ENCODE results near the gene PLCB4.

The PLCB4 gene

DNA sequence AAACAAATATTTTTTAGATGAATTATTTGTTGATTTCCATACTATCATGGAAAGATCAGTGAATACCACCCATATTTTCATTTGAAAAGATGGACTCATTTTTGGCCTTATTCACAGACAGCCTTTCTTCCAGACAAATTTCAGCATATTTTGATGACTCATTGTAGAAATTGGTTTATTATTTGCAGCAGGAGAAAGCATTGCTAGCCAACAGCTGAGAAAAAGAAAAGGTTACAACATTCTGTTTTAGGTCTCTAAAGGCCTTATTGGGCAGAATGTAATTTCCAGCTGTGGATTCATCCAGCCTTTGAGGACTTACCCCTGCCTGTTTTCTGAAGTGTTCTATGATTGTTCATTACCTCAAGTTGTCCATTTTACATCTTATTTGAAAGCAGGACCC is 201.9 kb downstream of the PLCB4 start:
- DNase-seq (ENCODE audit: low spot score): no peak

DNA sequence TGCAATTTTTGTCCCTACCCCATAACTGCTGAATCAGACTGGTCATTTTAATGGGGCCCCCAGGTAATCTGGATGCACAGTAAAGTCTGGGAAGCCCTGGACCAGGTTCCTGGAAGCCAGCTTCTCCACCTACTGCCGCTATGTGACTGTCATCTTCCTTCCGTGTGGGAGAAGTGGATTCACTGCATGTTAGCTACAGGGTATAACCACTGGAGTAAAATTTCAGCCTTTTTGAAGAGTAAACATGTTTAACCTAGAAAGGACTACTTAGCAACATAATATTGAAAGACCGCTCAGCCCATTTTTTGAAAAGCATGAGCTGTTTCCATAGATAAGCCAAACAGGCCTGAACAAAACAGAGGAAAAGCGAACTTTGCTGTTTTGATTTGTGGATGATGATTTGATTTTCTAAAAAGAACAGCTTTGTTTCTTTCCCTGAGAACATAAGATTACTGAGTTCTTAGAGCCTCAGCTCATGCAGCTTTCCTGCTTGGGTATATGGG is 208.1 kb downstream of the PLCB4 start:
- DNase-seq (ENCODE audit: low spot score): no peak

DNA sequence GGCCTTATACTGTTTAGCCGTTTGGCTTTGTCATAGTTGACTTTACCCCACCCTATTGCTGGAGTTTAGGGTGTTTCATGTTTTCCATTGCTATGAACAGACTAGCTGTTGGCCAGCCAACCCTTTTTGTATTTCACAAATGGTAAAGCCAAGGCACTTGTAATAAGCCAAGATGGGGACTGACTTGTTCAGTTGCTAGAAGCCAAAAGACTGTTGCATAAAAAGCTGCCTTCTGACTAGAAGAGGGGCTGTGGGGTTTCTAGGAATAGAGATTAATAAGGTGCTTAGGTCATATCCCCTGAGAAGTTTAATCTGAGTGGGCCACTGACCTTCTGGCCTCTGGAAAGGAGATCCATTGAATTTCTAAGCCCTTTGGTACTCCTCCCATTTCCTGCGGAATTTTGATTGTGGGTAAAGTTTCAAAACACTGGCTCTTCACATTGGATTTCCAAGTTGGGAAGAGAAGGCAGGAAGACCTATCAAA is 211.1 kb downstream of the PLCB4 start:
- DNase-seq (ENCODE audit: low spot score): no peak

DNA sequence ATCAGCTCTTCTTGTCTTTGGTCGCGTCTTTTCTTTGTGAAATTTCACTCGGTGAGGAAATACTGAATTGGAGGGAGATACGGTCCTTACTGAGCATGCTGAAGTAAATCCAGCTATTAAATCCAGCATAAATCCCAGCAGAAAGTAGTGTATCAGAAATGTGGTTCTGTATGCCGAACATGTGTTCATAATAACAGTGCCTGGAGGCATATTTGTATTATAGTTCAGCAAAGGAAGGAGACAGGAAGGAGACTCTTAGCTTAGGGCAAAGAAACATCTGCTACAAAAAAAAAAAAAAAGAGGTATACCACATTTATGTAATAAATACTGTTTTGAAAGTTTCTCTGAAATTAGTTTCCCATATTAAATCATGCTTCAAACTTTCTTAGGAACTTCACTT is 211.8 kb downstream of the PLCB4 start:
- DNase-seq (ENCODE audit: low spot score): no peak

DNA sequence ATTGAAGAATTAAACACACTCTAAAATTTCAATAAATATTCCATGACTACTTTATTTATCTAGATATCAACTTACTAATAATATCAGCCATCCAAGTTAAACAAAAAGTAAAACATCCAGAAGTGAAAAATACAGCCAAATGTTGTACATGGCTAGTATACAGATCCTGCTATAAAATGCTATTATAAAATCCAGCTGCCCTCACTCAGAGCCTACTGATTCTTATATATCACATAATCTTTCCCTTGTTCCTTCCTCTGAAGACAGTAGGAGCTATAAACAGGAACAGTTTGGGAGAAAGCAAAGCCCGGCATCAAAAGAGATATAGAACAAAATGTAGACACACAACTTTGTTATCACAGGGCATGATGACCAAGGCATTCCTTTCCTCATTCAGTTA is 212.9 kb downstream of the PLCB4 start:
- DNase-seq (ENCODE audit: low spot score): no peak

DNA sequence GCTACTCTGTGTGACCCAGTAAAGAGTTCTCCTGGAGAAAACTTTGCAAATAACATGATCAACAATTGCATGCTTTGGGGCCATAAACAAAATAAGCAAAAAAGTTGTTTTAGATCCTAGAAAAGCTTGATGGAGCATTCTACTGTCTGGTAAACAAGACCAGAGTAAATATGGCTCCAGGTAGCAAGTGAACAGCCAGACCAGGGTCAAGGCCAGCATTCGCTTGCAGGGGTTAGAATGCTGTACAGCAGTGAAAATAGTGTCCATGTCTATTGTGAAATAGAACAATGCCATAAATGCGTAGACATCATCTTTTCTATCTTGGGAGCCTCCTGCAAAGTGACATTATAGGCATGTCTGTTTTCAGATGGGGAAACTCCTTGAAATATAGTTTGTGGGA is 216.7 kb downstream of the PLCB4 start:
- no peak for DNase-seq (ENCODE audit: low spot score)

DNA sequence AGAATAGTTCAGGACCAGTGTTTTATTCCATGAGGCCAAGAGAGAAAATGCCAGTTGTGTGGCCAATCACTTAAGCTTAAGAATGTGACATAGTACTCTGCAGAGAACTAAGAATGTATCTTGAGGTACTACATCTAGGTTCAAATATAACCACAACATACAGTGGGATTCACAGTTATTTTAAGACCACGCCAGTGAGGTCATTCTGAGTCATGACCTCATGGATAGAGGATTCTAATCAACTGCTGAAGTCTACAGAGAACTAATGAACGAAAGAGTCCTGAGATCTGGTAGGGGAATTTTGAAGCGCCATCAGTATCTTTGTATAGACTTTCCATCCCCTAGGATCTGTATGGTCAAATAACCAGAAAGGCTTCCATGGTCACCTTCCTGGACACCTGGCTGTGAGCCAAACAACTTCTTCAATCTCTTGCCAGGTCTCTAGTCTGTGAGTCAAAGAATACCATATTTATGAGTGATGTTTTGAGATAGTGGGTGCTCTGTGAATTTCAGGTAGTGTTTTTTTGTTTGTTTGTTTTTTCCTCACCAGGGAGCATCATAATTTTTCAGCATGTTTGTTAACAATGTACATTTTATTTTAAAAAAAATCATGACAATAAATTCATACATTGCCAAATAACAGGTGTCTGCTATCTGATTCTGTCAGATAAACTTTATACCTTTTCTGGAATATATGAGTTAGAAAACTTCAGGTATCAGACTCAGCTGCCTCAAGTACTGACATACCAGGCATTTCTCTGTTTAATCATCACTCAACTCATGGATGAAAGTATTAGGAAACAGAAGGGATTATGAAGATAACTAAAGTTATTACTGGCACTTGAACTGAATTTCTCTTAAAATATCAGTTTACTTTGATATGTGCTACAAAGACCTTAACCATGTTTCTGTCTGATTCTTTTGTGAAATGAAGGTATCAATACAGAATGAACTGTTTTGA is 217.9 kb downstream of the PLCB4 start:
- DNase-seq (ENCODE audit: low spot score): no peak

DNA sequence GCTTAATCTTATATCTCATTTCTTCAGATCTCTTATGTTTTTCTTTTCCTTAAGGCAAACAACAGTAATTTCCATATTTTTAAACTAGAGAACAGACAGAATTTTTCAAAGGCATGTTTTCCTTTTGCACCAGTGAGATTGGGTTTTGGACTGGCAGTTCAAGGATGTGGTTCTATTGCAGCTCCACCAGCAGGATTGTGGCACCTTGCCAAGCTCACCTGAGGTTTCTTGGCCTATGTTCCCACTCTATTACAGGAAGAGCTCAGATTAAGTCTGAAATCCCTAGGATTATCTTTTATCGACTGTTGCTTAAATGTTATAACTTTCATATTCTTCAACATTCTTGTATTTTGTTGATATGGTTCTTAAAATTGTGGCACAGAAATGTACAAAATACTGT is 218.9 kb downstream of the PLCB4 start:
- no peak for DNase-seq (ENCODE audit: low spot score)

DNA sequence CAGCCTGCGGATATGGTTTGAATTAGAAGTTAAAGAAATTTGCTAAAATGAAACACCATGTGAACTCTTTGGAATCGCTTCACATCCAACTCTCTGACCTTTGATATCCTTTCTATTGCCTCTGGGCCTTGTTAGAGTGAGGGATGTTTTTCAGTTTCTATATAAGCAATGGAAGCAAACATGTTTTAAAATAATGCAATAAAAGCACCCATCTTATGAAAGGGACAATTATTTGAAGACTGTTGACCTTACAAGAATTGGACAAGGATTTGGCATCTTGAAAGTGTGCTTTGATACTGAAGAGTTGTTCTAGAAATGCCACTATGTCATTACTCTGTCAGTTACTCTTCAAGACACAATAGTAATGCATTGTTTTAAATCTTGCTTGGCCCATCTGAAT is 221.4 kb downstream of the PLCB4 start:
- DNase-seq (ENCODE audit: low spot score): no peak

DNA sequence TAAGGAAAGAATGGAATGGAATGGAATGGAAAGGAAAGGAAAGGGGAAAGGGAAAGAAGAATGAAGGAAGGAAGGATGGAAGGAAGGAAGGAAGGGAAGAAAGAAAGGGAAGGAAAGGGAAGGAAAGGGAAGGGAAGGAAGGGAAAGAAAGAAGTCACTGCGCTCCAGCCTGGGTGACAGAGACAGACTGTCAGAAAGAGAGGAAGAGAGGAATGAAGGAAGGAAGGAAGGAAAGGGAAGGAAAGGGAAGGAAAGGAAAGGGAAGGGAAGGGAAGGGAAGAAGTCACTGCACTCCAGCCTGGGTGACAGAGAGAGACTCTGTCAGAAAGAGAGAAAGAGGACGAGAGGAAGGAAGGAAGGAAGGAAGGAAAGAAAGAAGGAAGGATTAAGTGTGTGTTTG is 224.3 kb downstream of the PLCB4 start:
- no peak for DNase-seq (ENCODE audit: low spot score)

DNA sequence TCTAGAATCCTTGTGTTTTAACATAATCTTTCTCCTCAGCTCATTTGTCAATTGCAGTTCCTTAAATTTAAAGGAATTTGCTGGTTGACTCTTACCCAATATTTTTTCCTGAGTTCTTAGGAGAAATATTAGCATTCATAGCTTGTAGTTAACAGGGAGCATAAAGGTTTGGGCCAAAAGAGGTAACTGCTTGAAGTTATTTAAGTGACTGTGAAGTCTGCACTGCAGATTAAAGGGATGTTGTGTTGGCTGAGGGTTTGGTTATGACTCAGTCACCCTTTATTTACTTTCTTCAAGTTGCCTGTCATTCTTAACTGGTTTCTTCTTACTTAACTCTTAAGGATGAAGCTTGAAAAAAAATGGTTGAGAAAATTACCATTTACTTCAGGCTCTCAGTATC is 225.2 kb downstream of the PLCB4 start:
- DNase-seq (ENCODE audit: low spot score): no peak

DNA sequence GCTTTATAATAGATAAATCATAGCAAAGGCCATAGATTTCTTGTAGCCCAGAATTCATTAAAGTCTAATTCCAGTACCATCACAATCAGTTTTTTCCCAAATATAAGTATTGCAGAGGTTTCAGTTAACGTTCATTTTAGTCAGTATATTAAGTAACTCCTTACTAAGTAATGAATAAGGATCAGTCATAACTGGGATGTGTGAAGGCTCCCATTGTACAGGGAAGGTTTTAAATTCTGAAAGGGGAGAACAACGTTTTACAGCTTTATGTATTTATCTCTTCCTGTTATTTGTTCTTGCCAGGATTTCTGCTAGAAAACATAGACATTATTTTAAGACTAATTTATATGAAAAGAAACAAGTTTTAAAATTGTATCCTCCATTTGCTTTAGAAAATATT is 230.0 kb downstream of the PLCB4 start:
- DNase-seq (ENCODE audit: low spot score): no peak

DNA sequence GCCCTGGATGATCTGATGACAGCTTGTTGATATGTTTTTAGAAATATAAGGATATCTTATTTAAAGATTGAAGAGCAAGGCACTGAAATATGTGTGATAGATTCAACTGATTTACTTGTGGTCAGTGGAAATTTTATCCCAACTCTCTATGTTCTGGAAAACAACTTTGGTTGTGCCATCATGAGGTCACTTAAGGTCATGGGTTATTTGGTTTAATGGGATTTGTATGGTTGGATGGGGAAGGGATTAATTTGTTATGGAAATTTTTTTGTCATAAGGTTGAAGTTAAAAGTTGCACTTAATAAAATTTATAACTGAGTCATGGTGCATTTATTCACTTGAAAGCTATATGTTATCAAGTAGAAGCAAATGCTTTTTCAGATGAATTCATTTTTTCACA is 231.2 kb downstream of the PLCB4 start:
- no peak for DNase-seq (ENCODE audit: low spot score)

DNA sequence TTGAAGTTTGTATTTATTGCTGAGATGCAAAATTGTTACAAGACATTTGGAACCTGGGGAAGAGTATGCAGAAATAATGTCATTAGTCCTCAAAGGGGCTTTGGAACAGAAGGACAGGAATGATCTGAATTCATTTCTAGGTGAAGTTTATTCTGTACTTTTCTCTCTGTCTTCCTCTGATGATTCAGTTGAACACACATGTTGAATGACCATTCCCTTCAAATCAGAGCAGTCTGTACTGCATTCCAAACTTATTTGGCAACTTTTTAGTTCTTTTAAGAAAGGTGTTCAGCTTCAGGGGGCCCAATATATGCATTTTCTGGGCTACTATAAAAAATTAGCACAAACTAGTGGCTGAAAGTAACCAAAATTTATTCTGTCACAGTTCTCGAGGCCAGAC is 231.6 kb downstream of the PLCB4 start:
- DNase-seq (ENCODE audit: low spot score): no peak

DNA sequence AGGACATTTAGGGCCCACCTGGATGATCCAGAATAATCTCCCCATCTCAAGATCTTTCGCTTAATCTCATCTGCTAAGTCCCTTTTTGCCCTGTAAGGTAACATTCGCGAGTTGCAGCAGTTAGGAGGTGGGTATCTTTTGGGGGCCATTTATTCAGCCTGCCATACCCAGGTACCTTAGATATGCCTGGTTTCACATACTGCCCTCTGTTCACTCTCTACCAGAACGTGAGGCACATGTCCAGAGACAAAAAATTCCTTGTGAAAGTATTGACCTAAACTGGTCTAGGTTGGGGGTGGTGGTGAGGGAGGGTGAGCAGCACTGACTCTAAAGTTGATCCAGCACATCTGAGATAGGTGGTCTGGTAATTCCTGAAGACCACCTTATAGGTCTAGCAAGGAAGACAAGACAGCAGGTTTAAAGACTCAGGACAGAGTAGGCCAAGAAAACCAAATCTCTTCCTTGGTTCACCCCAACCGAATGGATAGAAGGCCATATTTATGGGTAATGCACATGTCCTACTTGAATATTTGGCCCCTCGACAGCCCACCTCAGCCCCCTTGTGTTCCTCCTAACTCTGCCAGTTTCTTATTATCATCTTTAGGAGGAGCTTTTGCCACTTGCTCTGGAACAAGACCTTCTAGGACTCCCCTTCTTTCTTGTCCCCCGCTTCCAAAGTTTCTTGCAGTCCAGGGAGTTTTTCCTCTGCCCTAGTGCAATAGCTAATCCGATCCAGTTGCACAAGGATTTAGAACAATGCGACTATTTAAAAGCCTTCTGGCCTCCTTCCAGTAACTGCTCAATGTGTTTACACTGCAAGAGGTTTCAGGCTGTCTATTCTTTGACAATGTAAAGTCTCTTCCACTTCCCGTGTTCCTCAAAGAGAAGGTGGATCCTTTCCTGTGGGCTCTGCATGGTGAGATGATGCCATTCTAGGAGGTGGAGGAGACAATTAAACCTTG is 232.5 kb downstream of the PLCB4 start:
- DNase-seq (ENCODE audit: low spot score): peak; percentile 94

DNA sequence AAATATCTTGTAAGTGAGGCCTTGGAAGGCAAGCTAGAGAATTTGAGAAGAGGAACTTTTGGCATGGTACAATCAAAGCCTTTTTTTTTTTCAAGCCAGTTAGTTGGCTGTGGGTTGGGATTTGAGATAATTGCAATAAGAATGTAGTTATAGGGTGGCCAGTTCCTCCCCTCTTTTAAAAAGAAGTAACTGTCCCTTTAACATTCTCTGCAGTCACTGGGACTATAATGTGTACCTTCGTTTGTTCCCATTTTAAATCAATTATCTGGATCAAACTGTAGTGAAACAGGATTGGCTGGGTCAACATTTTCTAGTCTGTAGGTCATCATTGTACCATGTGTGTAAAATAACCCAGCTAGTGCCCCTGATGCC is 233.2 kb downstream of the PLCB4 start:
- DNase-seq (ENCODE audit: low spot score): no peak

DNA sequence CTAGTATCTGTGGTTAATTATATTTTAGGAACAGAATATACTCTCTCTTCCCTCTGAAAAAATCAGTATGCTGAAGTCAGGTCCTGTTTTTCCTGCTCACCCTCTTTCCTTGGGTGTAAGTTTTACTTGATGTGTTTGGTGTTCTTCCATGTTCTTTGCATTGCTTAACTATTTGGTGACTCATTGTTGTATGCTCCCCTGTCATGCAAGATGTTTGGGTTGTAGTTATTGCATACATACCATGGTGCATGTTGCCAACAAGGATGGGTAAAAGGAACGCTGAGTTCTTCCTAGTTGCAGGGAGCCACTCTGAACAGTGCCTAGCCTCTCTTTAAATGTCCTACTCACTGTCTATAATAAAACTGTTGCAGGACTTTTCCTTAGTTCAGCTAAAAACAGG is 237.6 kb downstream of the PLCB4 start:
- DNase-seq (ENCODE audit: low spot score): no peak

DNA sequence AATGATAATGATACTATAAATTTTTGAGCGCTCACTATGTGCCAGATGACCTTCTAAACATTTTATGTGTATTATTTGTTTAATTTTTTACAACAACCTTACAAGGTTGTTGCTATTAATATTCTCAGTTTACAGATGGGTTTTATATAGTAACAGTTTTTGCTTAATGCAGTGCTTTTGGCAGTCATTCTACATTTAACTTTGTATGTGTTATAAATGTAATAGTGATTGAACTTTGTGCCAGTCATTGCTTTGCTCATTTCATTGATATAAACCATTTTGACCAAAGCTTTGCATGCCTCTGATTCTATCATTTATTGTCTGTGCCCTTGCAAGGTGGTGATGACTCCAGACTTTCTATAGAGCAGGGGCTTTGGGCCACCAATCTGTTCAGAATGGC is 239.2 kb downstream of the PLCB4 start:
- DNase-seq (ENCODE audit: low spot score): no peak

DNA sequence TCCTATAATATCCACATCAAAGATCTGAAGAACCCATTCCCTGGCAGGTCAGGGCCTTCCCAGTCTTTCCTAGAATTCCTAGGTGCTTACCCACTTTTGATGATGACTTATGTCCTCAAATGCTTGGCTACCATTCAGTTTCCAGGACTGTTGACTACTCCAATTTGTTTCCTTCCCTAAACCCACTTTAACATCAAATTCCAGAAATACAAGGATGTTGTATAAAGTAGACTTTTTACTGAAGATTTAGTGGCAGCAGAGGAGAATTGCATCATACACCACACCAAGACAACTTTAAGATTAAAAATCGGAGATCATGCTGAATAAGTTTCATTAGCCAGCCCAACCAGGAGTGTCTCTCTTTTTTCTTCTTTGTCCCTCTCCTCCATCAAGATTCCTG is 242.2 kb downstream of the PLCB4 start:
- no peak for DNase-seq (ENCODE audit: low spot score)

DNA sequence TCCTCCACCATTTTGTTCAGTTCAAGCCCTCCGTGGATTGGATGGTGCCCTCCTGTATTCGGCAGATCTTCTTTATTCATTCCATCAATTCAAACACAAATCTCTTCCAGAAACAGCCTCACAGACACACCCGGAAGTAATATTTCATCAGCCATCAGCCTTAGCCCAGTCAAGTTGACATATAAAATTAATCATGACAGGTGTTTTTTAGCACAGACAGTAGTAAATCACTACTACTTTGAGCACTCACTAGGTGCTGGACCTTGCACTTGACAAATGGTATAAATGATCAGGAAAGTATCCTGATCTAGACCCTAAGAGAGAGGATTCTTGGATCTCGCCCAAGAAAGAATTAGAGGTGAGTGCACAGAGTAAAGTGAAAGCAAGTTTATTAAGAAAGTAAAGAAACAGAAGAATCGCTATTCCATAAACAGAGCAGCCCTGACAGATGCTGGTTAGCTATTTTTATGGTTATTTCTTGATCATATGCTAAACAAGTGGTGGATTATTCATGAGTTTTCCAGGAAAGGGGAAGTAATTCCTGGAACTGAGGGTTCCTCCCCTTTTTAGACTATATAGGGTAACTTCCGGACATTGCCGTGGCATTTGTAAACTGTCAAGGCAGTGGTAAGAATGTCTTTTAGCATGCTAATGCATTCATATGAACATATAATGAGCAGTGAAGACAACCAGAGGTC is 250.9 kb downstream of the PLCB4 start:
- no peak for DNase-seq (ENCODE audit: low spot score)

DNA sequence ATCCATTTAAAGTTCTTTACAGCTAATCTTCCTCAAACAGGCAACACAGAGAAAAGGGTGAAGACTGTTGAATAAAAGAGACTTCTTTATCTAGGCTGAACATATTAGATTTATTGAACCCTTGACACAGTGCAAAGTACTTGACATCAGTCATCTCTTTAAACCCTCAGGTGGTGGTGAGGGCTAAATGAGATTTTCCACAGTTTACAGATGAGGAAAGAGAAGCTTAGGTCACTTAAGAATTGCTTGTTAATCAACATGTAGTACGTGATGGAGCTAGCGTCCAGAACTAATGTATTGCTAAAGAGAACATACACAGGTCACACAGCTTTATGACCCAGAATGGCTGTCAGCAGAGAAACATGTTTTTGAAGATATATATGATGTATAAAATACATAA is 252.1 kb downstream of the PLCB4 start:
- no peak for DNase-seq (ENCODE audit: low spot score)

DNA sequence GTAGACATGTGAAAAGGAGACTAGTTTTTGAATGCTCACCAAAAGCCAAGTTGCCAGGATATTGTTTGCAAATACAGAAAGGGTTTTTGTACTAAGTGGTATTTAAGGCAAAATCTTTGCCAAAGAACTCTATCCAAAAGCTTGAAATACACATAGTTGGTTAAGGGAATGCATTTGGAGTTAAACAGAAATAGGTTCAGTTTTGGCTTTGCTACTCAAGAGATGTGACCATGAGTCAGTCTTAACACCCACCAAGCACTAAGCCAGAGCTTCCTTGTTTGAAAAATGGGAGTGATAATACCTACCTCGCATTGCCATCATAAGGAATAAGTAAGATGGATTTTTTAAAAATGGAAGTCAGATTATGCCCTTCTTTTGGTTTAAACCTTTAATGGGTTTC is 253.8 kb downstream of the PLCB4 start:
- DNase-seq (ENCODE audit: low spot score): no peak

Measured in pons (tissue), 1 donor.